B cell (primary cell): ENCODE data around the gene FNDC10.

Source experiments
- CTCF ChIP-seq: fragments of 200-600 bp; IDR thresholded peaks from one replicate; pipeline ENCODE4 v1.8.0; 2022; ENCODE audit warnings: antibody characterized with exemption, mild to moderate bottlenecking
- EZH2 ChIP-seq: IDR thresholded peaks from 2 replicates; pipeline ENCODE4 v1.6.1; 2012; ENCODE audit warnings: borderline replicate concordance, low read depth, mild to moderate bottlenecking, moderate library complexity, low read length; ENCODE audit not compliant: insufficient read depth, poor library complexity, severe bottlenecking

- TF ChIP-seq CTCF (no peak), EZH2 (no peak)
These were observed 25.0 kb downstream of the FNDC10 start, which contains the start of gene SSU72 for GRCh38 chr1:1574721-1575537.
